H1 (cell line): ENCODE measurements around the gene EIF5A2.

Source experiments
- CEBPB ChIP-seq: IDR thresholded peaks from 2 replicates; pipeline ENCODE4 v1.6.1; 2012; ENCODE audit warnings: low read depth, low read length
- EZH2 ChIP-seq: fragments of 200-600 bp; sonication (generic); IDR thresholded peaks from 2 replicates; pipeline ENCODE4 v1.7.1; 2012; ENCODE audit warnings: low read depth, mild to moderate bottlenecking, moderate library complexity, low read length, inconsistent platforms; ENCODE audit not compliant: severe bottlenecking
- NRF1 ChIP-seq: IDR thresholded peaks from 2 replicates; pipeline ENCODE4 v1.6.1; 2011; ENCODE audit warnings: mild to moderate bottlenecking, low read depth, low read length, improper control_type of control experiment
- PHF8 ChIP-seq: fragments of 200-600 bp; sonication (generic); conservative IDR thresholded peaks from 2 replicates; pipeline ENCODE4 v1.7.1; 2012; ENCODE audit warnings: low read depth, mild to moderate bottlenecking, inconsistent platforms, low read length, moderate library complexity
- POLR2A ChIP-seq, 2 experiments: IDR thresholded peaks; 1 replicate in 1 of 2; 2 replicates in 1 of 2; pipeline ENCODE4 v1.6.1; 2011; ENCODE audit warnings: low read depth in 2 of 2, low read length in 2 of 2, mild to moderate bottlenecking in 2 of 2; ENCODE audit errors: control extremely low read depth in 1 of 2
- POLR2AphosphoS5 ChIP-seq: IDR thresholded peaks from 2 replicates; pipeline ENCODE4 v1.6.1; 2011; ENCODE audit warnings: low read depth, low read length
- YY1 ChIP-seq: IDR thresholded peaks from 2 replicates; pipeline ENCODE4 v1.6.1; 2011; ENCODE audit warnings: low read depth, mild to moderate bottlenecking, low read length
- TF ChIP-seq, protein P1 (sequence below), 3 experiments: IDR thresholded peaks; 1 replicate in 2 of 3; 2 replicates in 1 of 3; pipeline versions ENCODE4 v1.5.1 to v1.6.1; 2011; ENCODE audit warnings: low read length in 3 of 3, mild to moderate bottlenecking in 3 of 3, inconsistent platforms in 2 of 3, low read depth in 1 of 3, moderate library complexity in 1 of 3; ENCODE audit not compliant: insufficient read depth in 1 of 3; ENCODE audit errors: control extremely low read depth in 1 of 3
- TF ChIP-seq, protein P2 (sequence below): IDR thresholded peaks from 2 replicates; pipeline ENCODE4 v1.6.1; 2012; ENCODE audit warnings: low read length, inconsistent platforms

- TF ChIP-seq, protein P1, sequence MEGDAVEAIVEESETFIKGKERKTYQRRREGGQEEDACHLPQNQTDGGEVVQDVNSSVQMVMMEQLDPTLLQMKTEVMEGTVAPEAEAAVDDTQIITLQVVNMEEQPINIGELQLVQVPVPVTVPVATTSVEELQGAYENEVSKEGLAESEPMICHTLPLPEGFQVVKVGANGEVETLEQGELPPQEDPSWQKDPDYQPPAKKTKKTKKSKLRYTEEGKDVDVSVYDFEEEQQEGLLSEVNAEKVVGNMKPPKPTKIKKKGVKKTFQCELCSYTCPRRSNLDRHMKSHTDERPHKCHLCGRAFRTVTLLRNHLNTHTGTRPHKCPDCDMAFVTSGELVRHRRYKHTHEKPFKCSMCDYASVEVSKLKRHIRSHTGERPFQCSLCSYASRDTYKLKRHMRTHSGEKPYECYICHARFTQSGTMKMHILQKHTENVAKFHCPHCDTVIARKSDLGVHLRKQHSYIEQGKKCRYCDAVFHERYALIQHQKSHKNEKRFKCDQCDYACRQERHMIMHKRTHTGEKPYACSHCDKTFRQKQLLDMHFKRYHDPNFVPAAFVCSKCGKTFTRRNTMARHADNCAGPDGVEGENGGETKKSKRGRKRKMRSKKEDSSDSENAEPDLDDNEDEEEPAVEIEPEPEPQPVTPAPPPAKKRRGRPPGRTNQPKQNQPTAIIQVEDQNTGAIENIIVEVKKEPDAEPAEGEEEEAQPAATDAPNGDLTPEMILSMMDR (IDR thresholded peaks at IDR 0.05; ENCODE audit: control extremely low read depth in 1 of 3, insufficient read depth in 1 of 3, low read depth in 1 of 3, low read length in 3 of 3), result no peak
- TF ChIP-seq, protein P2, sequence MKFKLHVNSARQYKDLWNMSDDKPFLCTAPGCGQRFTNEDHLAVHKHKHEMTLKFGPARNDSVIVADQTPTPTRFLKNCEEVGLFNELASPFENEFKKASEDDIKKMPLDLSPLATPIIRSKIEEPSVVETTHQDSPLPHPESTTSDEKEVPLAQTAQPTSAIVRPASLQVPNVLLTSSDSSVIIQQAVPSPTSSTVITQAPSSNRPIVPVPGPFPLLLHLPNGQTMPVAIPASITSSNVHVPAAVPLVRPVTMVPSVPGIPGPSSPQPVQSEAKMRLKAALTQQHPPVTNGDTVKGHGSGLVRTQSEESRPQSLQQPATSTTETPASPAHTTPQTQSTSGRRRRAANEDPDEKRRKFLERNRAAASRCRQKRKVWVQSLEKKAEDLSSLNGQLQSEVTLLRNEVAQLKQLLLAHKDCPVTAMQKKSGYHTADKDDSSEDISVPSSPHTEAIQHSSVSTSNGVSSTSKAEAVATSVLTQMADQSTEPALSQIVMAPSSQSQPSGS, result no peak
- TF ChIP-seq PHF8 (no peak), NRF1 (no peak), EZH2 (no peak), POLR2AphosphoS5 (no peak), POLR2A (IDR thresholded peaks at IDR 0.05; ENCODE audit: control extremely low read depth in 1 of 2, low read depth in 2 of 2, low read length in 2 of 2) (no peak), CEBPB (no peak), YY1 (no peak)
These were observed 5.8 kb upstream of the EIF5A2 start for GRCh38 chr3:170914212-170914611.
